HG03175 (cell line): ENCODE results near the gene ZNF662.
"Not testable (repeated sequence)": the region's sequence is repeated elsewhere in the genome, so short reads cannot be mapped to it uniquely, and the experiment has no call there.

Experiments used
- ATAC-seq: cut with Tn5 transposase; IDR thresholded peaks from one replicate; pipeline ENCODE4 v1.9.1; 2021; ENCODE audit warnings: mild to moderate bottlenecking, moderate library complexity; ENCODE audit not compliant: unreplicated experiment

The ZNF662 gene

DNA sequence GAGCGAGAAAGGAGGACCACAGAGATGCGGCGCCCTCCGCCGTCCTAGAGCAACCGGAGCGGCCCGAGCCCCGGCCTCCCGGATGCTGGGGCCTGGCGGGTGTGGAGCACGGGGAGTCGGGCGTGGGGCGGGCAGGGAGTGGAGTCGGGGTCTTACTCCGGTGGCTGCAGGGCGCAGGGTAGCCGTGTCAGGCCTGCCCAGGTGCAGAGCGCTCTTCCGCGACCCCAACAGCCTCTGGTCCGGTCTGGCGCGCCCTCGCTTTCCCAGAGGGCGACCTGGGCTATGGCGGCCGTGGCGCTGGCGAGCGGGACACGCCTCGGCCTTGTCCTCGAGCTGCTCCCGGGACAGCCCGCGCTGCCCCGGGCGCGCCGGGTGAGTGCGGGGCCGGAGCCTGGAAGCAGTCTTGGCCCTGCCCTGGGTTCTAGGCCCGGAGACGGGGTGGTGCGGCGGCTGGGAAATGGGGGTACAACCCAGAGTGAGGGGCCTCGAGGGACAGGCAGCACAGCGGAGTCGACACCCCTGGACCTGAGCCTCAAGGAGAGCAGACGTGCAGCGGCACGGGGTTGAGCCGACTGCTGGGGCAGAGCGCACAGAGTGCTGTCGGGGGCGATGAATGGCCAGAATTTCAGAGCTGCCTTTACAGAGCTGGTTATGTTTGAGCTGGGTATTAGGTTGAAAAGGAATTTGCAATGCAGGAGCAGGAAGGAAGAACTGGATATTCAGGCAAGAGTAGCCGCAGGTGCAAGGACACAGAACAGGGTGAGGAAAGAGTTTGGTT, at the start of gene ZNF662:
Gene ZNF662 (plus strand): TSS at position 73 of the 778 bp plus-strand sequence. CDS start 1,973 bp downstream, outside the sequence.
- no peak for ATAC-seq

- ATAC-seq = no peak
These were observed 49.4 kb upstream of the ZNF662 start for GRCh38 chr3:42856544-42856943.

DNA sequence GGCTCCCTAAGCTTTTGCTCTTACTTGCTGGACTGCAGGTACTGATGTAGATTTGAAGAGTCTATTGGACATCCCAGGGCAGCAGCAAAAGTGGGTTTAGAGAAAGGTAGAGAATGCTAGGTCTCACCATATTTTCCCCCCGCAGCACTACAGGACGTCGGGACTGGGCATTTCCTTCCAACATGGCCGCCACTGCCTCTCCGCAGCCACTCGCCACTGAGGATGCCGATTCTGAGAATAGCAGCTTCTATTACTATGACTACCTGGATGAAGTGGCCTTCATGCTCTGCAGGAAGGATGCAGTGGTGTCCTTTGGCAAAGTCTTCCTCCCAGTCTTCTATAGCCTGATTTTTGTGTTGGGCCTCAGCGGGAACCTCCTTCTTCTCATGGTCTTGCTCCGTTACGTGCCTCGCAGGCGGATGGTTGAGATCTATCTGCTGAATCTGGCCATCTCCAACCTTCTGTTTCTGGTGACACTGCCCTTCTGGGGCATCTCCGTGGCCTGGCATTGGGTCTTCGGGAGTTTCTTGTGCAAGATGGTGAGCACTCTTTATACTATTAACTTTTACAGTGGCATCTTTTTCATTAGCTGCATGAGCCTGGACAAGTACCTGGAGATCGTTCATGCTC, 41.5 kb upstream of the ZNF662 start:
- ATAC-seq = no peak

DNA sequence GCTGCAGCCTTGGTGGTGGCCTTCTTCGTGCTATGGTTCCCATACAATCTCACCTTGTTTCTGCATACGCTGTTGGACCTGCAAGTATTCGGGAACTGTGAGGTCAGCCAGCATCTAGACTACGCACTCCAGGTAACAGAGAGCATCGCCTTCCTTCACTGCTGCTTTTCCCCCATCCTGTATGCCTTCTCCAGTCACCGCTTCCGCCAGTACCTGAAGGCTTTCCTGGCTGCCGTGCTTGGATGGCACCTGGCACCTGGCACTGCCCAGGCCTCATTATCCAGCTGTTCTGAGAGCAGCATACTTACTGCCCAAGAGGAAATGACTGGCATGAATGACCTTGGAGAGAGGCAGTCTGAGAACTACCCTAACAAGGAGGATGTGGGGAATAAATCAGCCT, 40.7 kb upstream of the ZNF662 start:
- ATAC-seq = no peak

GRCh38 chr3:42867138-42867537, 38.8 kb upstream of the ZNF662 start:
- no peak for ATAC-seq

- no peak for ATAC-seq
These were observed 37.1 kb upstream of the ZNF662 start for GRCh38 chr3:42868841-42869240.

- ATAC-seq = no peak
These were observed 34.2 kb upstream of the ZNF662 start for GRCh38 chr3:42871592-42872196.

- ATAC-seq = no peak
These were observed 33.2 kb upstream of the ZNF662 start for GRCh38 chr3:42872718-42873117.

- ATAC-seq = no peak
These were observed 32.5 kb upstream of the ZNF662 start for GRCh38 chr3:42873221-42873982.

GRCh38 chr3:42874749-42875148, 31.2 kb upstream of the ZNF662 start:
- no peak for ATAC-seq

- ATAC-seq = no peak
These were observed 30.4 kb upstream of the ZNF662 start, which contains the start of gene CYP8B1 for GRCh38 chr3:42875325-42876151. TSS of gene CYP8B1 (minus strand) at chr3:42875879. CDS start at chr3:42875816, 63 bp downstream.

- no peak for ATAC-seq
These were observed 29.5 kb upstream of the ZNF662 start for GRCh38 chr3:42876401-42876800.

DNA sequence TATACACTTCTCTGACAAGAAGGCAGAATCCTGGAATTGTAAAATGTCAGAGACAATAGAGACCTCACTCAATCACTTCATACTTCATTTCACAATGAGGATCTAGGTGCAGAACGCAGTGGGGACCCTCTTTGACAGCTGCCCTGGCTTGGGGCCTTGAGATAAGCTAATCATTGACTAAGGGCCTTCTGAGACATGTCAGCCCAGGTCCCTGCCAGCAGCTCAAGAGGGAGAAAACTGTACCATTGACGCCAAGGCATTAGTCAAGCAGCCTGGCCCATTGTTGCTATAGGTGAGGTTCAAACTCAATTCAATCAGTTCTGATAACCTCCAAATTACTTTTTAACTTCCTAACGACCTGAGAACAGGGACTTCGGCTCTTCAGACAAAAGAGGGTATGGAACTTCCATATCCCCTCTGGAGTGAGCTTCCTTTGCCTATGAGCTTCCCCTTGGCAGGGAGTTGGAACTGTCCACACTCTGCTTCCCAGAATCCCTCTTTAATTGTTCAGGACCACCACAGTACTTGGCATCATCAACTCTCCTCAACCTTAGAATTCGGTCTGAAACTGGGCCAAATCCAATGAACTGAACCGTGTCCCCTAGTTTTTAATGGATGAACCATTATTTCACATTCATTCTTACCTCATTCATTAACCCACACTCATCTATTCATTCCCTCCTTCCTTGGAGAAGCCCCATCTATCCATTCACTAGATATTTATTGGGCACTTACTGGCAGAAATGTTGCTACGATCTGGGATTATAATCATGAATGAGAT, 28.8 kb upstream of the ZNF662 start:
- ATAC-seq = no peak

DNA sequence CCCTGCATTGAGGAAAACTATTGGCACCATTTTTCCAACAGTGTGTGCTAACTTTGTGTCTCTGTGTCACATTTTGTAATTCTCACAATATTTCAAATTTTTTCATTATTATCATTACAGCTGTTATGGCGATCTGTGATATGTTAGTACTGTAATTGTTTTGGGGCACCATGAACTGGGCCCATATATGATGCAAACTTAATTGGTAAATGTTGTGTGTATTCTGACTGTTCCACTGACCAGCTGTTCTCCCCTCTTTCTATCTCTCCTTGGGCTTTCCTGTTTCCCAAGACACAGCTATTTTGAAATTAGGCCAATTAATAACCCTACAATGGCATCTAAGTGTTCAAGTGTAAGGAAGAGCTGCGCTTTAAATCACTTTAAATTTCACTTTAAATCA, 28.1 kb upstream of the ZNF662 start:
- ATAC-seq = no peak

- no peak for ATAC-seq
These were observed 25.8 kb upstream of the ZNF662 start for GRCh38 chr3:42880183-42880582.

DNA sequence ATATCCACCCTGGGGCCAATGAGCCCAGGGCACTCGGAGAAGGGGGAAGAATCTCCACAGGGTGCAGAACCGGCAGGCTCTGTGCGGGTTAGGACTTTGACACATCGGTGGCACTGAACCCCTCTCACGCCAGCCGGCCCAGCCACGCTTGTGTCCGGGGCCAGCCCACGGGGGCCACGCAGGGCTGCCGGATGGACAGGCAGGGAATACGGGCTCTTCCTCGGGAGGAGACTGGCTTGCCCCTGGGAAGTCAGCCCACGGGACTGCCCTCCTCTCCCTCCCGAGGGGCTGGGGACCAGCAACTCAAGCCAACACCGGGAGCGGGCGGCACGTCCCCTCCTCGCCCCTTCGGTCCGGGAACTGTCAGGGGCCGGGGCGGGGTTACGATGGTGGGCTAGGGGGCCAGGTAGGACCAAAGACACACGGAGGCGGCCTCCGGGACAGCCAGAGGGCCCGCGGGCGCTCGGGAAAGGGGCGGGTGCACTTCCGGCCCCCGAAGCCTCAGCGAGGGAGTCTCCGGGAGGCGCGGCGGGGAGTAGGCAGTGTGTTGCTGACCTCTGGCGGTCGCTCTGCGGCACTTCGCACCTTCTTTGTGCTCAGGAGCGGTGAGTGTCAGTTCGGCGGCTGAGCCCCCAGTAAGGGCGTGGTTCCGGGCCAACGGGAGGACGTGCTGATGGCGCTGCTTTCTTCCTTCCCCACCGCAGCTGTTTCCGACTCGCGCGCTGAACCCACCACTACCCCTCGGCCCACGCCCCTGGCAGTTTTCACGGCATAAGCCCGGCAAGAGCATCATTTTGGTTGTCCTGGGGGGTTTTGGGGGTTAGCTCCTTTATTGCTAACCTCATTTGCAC, 25.1 kb upstream of the ZNF662 start:
- ATAC-seq = peak; percentile 95

- not testable (repeated sequence) for ATAC-seq
These were observed 22.6 kb upstream of the ZNF662 start for GRCh38 chr3:42883251-42883930.

DNA sequence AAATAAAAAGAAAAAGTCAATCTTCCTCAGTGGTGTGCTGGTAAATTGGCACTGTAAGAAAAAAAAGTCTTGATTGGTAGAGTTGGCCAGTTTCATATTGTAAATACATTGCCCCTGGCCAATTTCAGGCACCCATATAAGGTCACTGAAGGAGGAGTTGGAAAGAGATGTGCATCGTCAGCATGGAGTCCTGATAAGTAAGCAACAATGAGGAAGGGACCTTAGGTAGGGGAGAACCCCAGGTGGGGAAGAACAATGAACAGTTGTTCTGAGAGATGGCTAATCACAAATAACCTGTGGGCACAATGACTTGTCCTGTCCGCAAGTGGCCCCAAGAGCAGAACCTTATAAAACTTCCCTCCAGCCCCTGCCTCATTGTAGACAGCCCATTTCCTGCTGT, 21.6 kb upstream of the ZNF662 start:
- no peak for ATAC-seq
